GM12891 (cell line): ENCODE data around the gene CEP72.

Source experiments
- PAX5 ChIP-seq: IDR thresholded peaks from 2 replicates; pipeline ENCODE4 v1.6.1; 2011; ENCODE audit warnings: low read length, moderate library complexity, mild to moderate bottlenecking; ENCODE audit not compliant: insufficient read depth, severe bottlenecking
- POLR2A ChIP-seq: IDR thresholded peaks from 2 replicates; pipeline ENCODE4 v1.6.1; 2011; ENCODE audit warnings: low read depth, low read length, control low read depth
- POLR2AphosphoS5 ChIP-seq: IDR thresholded peaks from 2 replicates; pipeline ENCODE4 v1.6.1; 2011; ENCODE audit warnings: low read depth, low read length, control low read depth
- POU2F2 ChIP-seq: IDR thresholded peaks from 2 replicates; pipeline ENCODE4 v1.6.1; 2011; ENCODE audit warnings: low read depth, mild to moderate bottlenecking, control low read depth, low read length, moderate library complexity
- SPI1 ChIP-seq: IDR thresholded peaks from 2 replicates; pipeline ENCODE4 v1.6.1; 2011; ENCODE audit warnings: low read depth, low read length, control low read depth
- TAF1 ChIP-seq: IDR thresholded peaks from 2 replicates; pipeline ENCODE4 v1.6.1; 2011; ENCODE audit warnings: low read depth, low read length, control low read depth

DNA sequence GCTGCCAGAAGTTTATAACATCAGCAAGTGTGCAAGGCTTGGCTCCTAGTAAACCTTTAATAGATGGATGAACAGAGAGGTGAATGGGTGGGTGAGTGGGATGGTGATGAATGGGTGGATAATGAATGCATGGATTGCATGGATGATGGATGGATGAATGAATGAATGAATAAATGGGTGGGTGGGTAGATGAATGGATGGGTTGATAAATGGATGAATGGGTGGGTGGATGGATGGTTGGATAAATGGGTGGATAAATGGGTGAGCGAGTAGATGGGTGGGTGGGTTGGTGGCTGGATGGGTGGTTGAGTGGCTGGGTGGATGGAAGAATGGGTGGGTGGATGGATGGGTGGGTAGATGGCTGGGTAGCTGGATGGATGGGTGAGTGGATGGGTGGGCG lies 28.5 kb upstream of the CEP72 start:
- TF ChIP-seq SPI1 (no peak), POLR2A (no peak), TAF1 (no peak), POLR2AphosphoS5 (no peak), PAX5 (no peak), POU2F2 (no peak)
